IPS-20b (cell line): Measurements from ENCODE around the gene CUZD1.

Source experiments
- H3K27ac ChIP-seq: one replicate; pipeline ENCODE4 v1.5.1; 2013; ENCODE audit warnings: low read length
- H3K27me3 ChIP-seq: 2 replicates; pipeline ENCODE4 v1.6.1; 2013; ENCODE audit warnings: mild to moderate bottlenecking, low read length, inconsistent platforms; ENCODE audit not compliant: insufficient read depth
- H3K36me3 ChIP-seq: 2 replicates; pipeline ENCODE4 v1.6.1; 2013; ENCODE audit warnings: low read depth, mild to moderate bottlenecking, inconsistent platforms, low read length, moderate library complexity; ENCODE audit not compliant: insufficient read depth
- H3K4me1 ChIP-seq: 2 replicates; pipeline ENCODE4 v1.6.1; 2013; ENCODE audit warnings: mild to moderate bottlenecking, control low read depth, inconsistent platforms, low read length, moderate library complexity; ENCODE audit not compliant: insufficient read depth
- H3K4me3 ChIP-seq: 2 replicates; pipeline ENCODE4 v1.5.1; 2013; ENCODE audit warnings: mild to moderate bottlenecking, low read length, inconsistent platforms
- H3K9ac ChIP-seq: 2 replicates; pipeline ENCODE4 v1.6.1; 2013; ENCODE audit warnings: low read depth, mild to moderate bottlenecking, inconsistent platforms, low read length, moderate library complexity
- H3K9me3 ChIP-seq: 2 replicates; pipeline ENCODE4 v1.6.1; 2013; ENCODE audit warnings: mild to moderate bottlenecking, low read depth, low read length, inconsistent platforms; ENCODE audit not compliant: insufficient read depth

Gene CUZD1

DNA sequence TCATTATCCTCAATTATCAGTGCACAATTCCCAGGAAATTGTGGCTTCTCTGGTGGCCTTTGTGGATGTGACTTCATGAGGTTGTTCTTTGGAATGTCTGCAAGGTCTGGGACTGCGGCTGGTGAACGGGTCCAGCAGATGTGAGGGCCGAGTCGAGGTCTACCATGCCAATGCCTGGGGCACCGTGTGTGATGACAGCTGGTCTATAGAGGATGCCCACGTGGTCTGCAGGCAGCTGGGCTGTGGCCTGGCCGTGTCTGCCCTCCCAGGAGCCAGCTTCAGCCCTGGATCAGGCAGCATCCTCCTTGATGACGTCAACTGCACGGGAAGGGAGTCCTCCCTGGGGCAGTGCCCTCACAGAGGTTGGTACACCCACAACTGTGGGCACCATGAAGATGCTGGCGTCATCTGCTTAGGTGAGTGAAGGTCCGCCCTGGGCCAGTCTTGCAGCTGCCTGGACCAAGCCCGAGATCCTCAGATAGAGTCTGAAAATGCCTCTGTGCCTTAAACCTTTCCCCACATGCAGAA lies 46.9 kb downstream of the CUZD1 start:
- Histone ChIP-seq H3K9ac (no peak overlapping the region), H3K27ac (no peak overlapping the region), H3K27me3 (no peaks in the 10 kb centered on the region; the same call in 1 of the 2 replicates), H3K4me3 (no peak overlapping the region), H3K9me3 (no peaks in the 10 kb centered on the region), H3K36me3 (no peaks in the 10 kb centered on the region), H3K4me1 (no peaks in the 10 kb centered on the region)

DNA sequence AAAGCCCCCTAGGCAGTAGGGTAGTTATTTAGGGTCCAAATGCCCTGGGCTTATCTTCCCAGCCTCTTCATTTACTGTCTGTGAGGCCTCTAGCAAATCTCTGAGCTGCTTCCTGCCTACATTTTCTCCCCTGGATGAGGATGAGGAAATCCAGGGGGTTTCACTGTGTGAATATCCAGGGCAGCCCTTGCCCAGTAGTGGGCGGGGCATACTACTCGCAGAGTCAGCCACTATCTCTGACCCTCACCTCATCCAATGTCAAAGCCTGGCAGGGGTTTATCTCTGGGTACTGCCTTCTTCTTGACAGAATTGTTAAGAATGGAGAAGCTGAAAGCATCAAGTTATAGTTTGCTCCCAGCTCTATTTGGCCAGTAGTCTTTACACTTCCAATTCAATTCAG lies 48.9 kb downstream of the CUZD1 start:
- H3K36me3 ChIP-seq = no peaks in the 10 kb centered on the region
- H3K27ac ChIP-seq = no peak overlapping the region
- no peak overlapping the region for H3K4me3 ChIP-seq
- H3K9me3 ChIP-seq = no peaks in the 10 kb centered on the region
- H3K4me1 ChIP-seq = no peaks in the 10 kb centered on the region
- no peaks in the 10 kb centered on the region; the same call in 1 of the 2 replicates for H3K27me3 ChIP-seq
- H3K9ac ChIP-seq = no peak overlapping the region

DNA sequence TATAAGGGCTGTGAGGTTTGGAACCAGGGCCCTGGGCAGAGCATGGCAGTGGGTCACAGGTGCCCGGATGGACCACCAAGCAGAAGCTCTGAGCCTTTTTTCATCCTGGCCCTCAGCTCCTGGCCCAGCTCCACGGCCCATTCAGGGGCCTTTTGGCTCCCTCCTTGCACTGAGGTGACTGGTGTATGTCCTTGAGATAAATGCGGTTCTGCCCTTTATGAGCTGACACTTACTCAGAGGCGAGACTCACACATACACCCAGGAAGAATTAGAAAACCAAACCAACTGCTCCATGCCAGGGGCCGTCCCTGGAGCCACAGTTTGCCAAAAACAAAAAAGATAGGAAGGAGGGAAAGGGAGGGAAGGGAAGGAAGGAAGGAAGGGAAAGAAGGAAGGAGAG lies 49.7 kb downstream of the CUZD1 start:
- Histone ChIP-seq H3K36me3 (no peaks in the 10 kb centered on the region), H3K4me3 (no peak overlapping the region), H3K4me1 (no peaks in the 10 kb centered on the region), H3K9me3 (no peaks in the 10 kb centered on the region), H3K27ac (no peak overlapping the region), H3K27me3 (no peaks in the 10 kb centered on the region; the same call in 1 of the 2 replicates), H3K9ac (no peak overlapping the region)

DNA sequence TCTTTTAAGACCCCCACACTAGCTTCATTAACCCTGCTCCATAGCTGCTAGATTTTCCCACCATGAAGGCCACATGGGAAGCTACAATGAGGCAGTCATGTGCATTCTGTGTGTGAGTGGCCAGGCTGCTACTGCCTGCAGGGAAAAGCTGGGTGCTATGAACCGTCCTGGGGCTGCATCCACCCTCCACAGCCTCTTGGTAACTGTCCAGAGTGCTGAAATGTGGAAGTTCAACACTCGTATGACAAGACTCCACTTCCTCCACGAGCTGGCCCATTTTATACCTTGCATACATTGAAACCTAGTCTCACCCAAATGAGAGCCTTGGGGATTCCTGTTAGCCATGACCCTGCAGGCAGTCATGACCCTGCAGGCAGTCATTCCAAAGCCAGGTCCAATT lies 59.4 kb downstream of the CUZD1 start:
- Histone ChIP-seq H3K36me3 (no peaks in the 10 kb centered on the region), H3K27ac (no peak overlapping the region), H3K4me3 (no peak overlapping the region), H3K9ac (no peak overlapping the region), H3K4me1 (no peaks in the 10 kb centered on the region), H3K9me3 (no peaks in the 10 kb centered on the region), H3K27me3 (no peaks in the 10 kb centered on the region)

DNA sequence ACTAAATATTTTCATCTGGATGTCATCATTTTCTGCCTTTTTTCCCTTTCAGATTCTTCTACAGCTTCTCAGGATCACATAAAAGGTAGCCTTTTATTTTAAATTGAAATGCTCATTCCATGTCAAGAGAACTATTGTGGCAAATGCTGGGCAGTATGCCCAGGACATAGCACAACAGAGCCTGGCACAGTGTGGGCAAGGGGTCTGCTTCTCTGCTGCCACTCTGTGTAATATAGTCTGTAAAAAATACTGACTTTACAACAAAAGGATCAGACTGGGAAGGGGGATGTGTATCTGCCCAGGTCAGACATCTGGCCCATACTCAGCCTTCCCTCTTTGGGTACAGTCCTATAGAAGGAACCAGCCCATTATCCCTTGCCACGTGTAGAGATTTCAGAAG lies 62.7 kb downstream of the CUZD1 start:
- no peak overlapping the region for H3K4me3 ChIP-seq
- H3K4me1 ChIP-seq = peaks cover 3% of the 10 kb centered on the region; the same call in 1 of the 2 replicates
- H3K27ac ChIP-seq = no peak overlapping the region
- H3K9me3 ChIP-seq = no peaks in the 10 kb centered on the region
- no peaks in the 10 kb centered on the region for H3K36me3 ChIP-seq
- no peak overlapping the region for H3K9ac ChIP-seq
- no peaks in the 10 kb centered on the region for H3K27me3 ChIP-seq
